HL-60 (cell line): ENCODE measurements around the gene RFWD3.

Experiments
- DNase-seq, 2 experiments: peaks; one replicate each; pipeline ENCODE4 v3.0.0-alpha.2; 2010 to 2020; ENCODE audit warnings: low read depth in 1 of 2, low spot score in 1 of 2
- H3K27ac ChIP-seq: fragments of 250-450 bp; sonication (Bioruptor Pico); replicated peaks from 2 replicates; pipeline ENCODE4 v1.5.1; 2020; ENCODE audit warnings: mild to moderate bottlenecking, moderate library complexity
- H3K27me3 ChIP-seq: fragments of 250-450 bp; sonication (Bioruptor Pico); 2 replicates; pipeline ENCODE4 v1.5.1; 2021; ENCODE audit warnings: mild to moderate bottlenecking, moderate library complexity; ENCODE audit not compliant: insufficient read depth, poor library complexity, severe bottlenecking
- H3K4me3 ChIP-seq: replicated peaks from 2 replicates; pipeline ENCODE4 v1.5.1; 2011; ENCODE audit warnings: mild to moderate bottlenecking, control low read depth, low read length; ENCODE audit not compliant: insufficient read depth
- GABPA ChIP-seq: IDR thresholded peaks from 2 replicates; pipeline ENCODE4 v1.6.1; 2012; ENCODE audit warnings: low read depth
- POLR2AphosphoS5 ChIP-seq: IDR thresholded peaks from 2 replicates; pipeline ENCODE4 v1.6.1; 2012; ENCODE audit warnings: low read depth
- SPI1 ChIP-seq: IDR thresholded peaks from 2 replicates; pipeline ENCODE4 v1.6.1; 2012; ENCODE audit warnings: low read depth, mild to moderate bottlenecking, borderline replicate concordance
- TF ChIP-seq, protein P1 (sequence below): IDR thresholded peaks from 2 replicates; pipeline ENCODE4 v1.6.1; 2012; ENCODE audit warnings: low read depth; ENCODE audit not compliant: insufficient replicate concordance
- TF ChIP-seq, protein P2 (sequence below): IDR thresholded peaks from one replicate; pipeline ENCODE4 v1.5.1; 2011; ENCODE audit warnings: low read length, control low read depth, inconsistent platforms; ENCODE audit not compliant: insufficient read depth

Gene RFWD3

DNA sequence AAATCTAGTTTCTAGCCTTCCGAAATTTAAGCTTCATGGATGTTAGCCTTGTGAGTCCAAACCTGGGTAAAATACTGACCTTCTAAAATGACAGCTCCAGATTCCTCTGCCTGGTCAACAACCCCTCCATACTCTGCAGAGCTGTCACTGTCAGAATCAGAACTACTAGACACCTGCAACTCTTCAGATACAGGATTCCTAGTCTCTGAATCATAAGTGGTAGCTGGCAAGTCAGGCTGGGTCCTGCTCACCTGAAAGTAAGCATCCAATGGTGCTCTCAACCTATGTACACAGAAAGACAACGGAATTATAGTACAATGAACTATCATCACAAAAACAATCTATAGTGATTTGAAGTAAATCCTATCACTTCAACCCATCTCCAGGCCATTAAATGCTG is 14.8 kb downstream of the RFWD3 start:
- H3K27ac ChIP-seq: no peak overlapping the region
- DNase-seq: no peak
- TF ChIP-seq, protein P1, sequence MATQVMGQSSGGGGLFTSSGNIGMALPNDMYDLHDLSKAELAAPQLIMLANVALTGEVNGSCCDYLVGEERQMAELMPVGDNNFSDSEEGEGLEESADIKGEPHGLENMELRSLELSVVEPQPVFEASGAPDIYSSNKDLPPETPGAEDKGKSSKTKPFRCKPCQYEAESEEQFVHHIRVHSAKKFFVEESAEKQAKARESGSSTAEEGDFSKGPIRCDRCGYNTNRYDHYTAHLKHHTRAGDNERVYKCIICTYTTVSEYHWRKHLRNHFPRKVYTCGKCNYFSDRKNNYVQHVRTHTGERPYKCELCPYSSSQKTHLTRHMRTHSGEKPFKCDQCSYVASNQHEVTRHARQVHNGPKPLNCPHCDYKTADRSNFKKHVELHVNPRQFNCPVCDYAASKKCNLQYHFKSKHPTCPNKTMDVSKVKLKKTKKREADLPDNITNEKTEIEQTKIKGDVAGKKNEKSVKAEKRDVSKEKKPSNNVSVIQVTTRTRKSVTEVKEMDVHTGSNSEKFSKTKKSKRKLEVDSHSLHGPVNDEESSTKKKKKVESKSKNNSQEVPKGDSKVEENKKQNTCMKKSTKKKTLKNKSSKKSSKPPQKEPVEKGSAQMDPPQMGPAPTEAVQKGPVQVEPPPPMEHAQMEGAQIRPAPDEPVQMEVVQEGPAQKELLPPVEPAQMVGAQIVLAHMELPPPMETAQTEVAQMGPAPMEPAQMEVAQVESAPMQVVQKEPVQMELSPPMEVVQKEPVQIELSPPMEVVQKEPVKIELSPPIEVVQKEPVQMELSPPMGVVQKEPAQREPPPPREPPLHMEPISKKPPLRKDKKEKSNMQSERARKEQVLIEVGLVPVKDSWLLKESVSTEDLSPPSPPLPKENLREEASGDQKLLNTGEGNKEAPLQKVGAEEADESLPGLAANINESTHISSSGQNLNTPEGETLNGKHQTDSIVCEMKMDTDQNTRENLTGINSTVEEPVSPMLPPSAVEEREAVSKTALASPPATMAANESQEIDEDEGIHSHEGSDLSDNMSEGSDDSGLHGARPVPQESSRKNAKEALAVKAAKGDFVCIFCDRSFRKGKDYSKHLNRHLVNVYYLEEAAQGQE: no peak
- TF ChIP-seq SPI1 (no peak), POLR2AphosphoS5 (no peak), GABPA (no peak)
- TF ChIP-seq, protein P2, sequence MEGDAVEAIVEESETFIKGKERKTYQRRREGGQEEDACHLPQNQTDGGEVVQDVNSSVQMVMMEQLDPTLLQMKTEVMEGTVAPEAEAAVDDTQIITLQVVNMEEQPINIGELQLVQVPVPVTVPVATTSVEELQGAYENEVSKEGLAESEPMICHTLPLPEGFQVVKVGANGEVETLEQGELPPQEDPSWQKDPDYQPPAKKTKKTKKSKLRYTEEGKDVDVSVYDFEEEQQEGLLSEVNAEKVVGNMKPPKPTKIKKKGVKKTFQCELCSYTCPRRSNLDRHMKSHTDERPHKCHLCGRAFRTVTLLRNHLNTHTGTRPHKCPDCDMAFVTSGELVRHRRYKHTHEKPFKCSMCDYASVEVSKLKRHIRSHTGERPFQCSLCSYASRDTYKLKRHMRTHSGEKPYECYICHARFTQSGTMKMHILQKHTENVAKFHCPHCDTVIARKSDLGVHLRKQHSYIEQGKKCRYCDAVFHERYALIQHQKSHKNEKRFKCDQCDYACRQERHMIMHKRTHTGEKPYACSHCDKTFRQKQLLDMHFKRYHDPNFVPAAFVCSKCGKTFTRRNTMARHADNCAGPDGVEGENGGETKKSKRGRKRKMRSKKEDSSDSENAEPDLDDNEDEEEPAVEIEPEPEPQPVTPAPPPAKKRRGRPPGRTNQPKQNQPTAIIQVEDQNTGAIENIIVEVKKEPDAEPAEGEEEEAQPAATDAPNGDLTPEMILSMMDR: no peak
- H3K4me3 ChIP-seq: no peak overlapping the region
- no peaks in the 10 kb centered on the region for H3K27me3 ChIP-seq

DNA sequence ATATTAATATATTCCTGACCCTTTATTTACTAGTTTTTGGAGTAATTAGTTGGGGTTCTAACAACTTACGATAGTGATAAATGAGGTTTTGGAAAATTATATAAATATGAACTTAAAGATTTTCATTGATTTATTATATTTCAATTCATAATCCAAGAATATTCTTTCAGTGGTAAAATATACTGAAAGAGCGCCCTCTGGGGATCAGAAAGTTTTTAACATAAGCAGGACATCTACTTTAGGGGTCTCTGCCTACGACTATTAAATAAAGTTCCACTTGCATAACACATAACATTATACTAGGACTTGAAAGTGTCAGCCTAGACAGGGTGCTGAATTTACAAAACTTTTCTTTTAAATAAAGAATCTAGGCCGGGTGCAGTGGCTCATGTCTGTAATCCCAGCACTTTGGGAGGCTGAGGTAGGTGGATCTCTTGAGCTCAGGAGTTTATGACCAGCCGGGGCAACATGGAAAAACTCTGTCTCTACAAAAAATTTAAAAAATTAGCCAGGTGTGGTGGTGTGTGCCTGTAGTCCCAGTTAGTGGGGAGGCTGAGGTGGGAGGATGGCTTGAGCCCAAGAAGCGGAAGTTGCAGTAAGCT is 15.6 kb downstream of the RFWD3 start:
- no peak for DNase-seq
- TF ChIP-seq, protein P2: no peak
- TF ChIP-seq POLR2AphosphoS5 (no peak), GABPA (no peak), SPI1 (no peak)
- TF ChIP-seq, protein P1: no peak
- H3K27ac ChIP-seq: no peak overlapping the region
- no peaks in the 10 kb centered on the region for H3K27me3 ChIP-seq
- no peak overlapping the region for H3K4me3 ChIP-seq

DNA sequence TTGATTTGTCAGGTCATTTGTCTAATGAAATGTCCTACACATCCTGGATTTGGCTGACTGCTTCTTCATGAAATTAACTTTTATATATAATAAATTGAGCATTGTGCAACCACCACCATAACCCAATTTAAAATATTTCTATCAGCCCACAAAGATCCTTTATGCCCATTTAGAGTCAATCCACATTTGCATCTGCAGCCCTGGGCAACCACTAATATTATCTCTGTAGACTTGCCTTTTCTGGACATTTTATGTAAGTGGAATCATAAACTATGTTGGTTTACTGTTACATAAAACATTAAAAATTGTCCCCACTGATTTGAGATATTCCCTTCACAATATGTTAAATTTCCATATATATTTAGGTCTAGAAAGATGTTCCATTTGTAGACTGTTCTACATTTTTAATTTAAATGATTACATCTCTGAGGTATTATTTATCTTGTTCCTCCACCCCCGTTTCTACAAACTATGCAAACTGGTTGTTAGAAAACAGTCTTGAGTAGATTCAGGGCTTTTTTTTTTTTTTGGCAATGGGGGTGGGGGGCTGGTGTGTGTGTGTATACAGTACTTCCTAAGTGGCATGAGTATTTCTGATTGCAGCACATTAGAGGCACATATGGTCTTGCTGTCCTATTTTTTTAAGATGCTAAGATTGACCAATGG is 16.7 kb downstream of the RFWD3 start:
- TF ChIP-seq, protein P1: no peak
- TF ChIP-seq POLR2AphosphoS5 (no peak), GABPA (no peak)

More for the DNA sequence above, 16.7 kb downstream of the RFWD3 start:
- Histone ChIP-seq H3K27me3 (no peaks in the 10 kb centered on the region), H3K27ac (no peak overlapping the region), H3K4me3 (no peak overlapping the region)
- DNase-seq: no peak
